Ovary (tissue), 9 donors: ENCODE measurements around the gene SLX4IP. TPM values are rescaled to one million over a fixed set of nuclear protein-coding genes. Genes with fewer than 3 reads are reported as not detected.
"Not testable (repeated sequence)": the region's sequence is repeated elsewhere in the genome, so short reads cannot be mapped to it uniquely, and the experiment has no call there.

Experiments used
- DNase-seq, 5 donors: peaks; one replicate each; pipeline ENCODE4 v3.0.0-alpha.2; 2019 to 2020
- H3K27ac ChIP-seq, 2 donors: fragments of 200-600 bp; one replicate each; pipeline versions ENCODE4 v1.5.1 to v1.8.0; 2019 to 2022
- H3K27me3 ChIP-seq: fragments of 200-600 bp; one replicate; pipeline ENCODE4 v1.8.0; 2022
- H3K36me3 ChIP-seq: fragments of 200-600 bp; sonication (generic); one replicate; pipeline ENCODE4 v1.5.1; 2019
- H3K4me1 ChIP-seq: one replicate; pipeline ENCODE4 v1.8.1; 2013; ENCODE audit warnings: mild to moderate bottlenecking, moderate library complexity; ENCODE audit not compliant: insufficient read depth
- H3K4me3 ChIP-seq: fragments of 200-600 bp; sonication (generic); one replicate; pipeline ENCODE4 v1.5.1; 2017
- H3K9me3 ChIP-seq, 2 donors: fragments of 200-600 bp in 1 of 2; sonication (generic) in 1 of 2; one replicate each; pipeline versions ENCODE4 v1.5.1 to v1.8.1; 2013 to 2019; ENCODE audit warnings: mild to moderate bottlenecking in 1 of 2, moderate library complexity in 1 of 2
- CTCF ChIP-seq, 3 donors: fragments of 450-650 bp in 2 of 3; fragments of 200-600 bp in 1 of 3; IDR thresholded peaks; one replicate each; pipeline versions ENCODE4 v1.5.1 to v1.8.0; 2016 to 2022; ENCODE audit warnings: antibody characterized with exemption in 3 of 3, mild to moderate bottlenecking in 1 of 3
- EP300 ChIP-seq: sonication (generic); formaldehyde crosslinking; IDR thresholded peaks from one replicate; pipeline ENCODE4 v1.6.1; 2017; ENCODE audit warnings: antibody characterized with exemption
- POLR2A ChIP-seq: fragments of 450-650 bp; IDR thresholded peaks from one replicate; pipeline ENCODE4 v1.6.1; 2017; ENCODE audit warnings: antibody characterized with exemption, mild to moderate bottlenecking, moderate library complexity
- WGBS, 3 donors: extraction: QIAGEN DNeasy Blood & Tissue Kit in 1 of 3; methylation state at CpG; one replicate each; pipeline versions ENCODE4 v1.1.5 to v1.1.7; 2013 to 2017; 5-methylcytosine and 5-hydroxymethylcytosine counted together
- intact Hi-C, 4 donors: fragments of 100-400 bp; cut with DNase I; formaldehyde crosslinking; loops; one replicate each; pipeline versions ENCODE4 v1.11.0 to v1.15.1; 2022 to 2023
- polyA plus RNA-seq, 2 donors: library from polyadenylated mRNA; stranded (reverse); fragments of 200-250 nt in 1 of 2; fragments of 350-450 nt in 1 of 2; fragmentation: Illumina TruSeq in 1 of 2; extraction: RNeasy Lipid Tissue Mini Kit (QIAGEN cat#74804) in 1 of 2; gene quantifications; one replicate each; pipeline ENCODE4 v1.2.3, GENCODE V29; 2013 to 2014
- total RNA-seq, 7 donors: library from RNA; depleted of rRNA in 2 of 7; stranded (reverse); fragments of >200 nt in 2 of 7; fragmentation: NEBNext Ultra II Directional in 3 of 7; extraction: Animal tissue kit (Norgen Biotek cat#: 25700) in 3 of 7; gene quantifications; one replicate each; pipeline versions ENCODE4 v1.1.0 to v1.2.4, GENCODE V29; 2016 to 2023
- donor health status: DM: no; HTN: no; CAD: no; lungs with moderate emphysema.
- donor health status: DM: no; HTN: no; CAD: no.
- donor health status: Bipolar disorder and iron deficiency.
- donor health status: DM: yes; HTN: yes; CAD: no.
- donor health status: DM: no; HTN: no; CAD: no.
- donor health status: DM: yes; HTN: yes; CAD: no.

The SLX4IP gene
- total and polyA plus RNA-seq, 9 donors, result 0.98 to 5.1 (median 2.8) TPM

DNA sequence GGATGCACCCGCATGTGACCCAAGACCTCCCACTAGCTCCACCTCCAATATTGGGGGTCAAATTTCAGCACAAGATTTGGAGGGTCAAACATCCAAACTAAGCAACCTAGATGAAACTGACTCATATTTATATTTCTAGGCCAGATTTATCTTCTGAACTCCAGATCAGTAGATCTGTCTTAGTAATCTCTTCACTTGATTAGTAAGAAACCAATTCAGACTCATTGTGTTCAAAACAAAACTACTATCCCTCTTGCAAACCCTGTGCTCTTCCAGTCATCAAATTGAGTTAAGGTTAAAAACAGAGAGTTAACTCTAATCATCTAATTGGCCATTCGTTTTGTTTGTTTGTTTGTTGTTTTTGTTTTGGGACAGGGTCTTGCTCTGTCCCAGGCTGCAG, 44.4 kb upstream of the SLX4IP start:
- DNase-seq, result no peak
- H3K4me3 ChIP-seq, result no peak overlapping the region
- H3K27me3 ChIP-seq, result no peaks in the 10 kb centered on the region
- no peaks in the 10 kb centered on the region for H3K36me3 ChIP-seq
- intact Hi-C loops, result no loop called here
- no peak overlapping the region for H3K27ac ChIP-seq
- WGBS, 3 donors, result 80 to 84% (median 81%) methylated on average over 2 of the region's 2 CpGs
- no peaks in the 10 kb centered on the region for H3K9me3 ChIP-seq
- no peaks in the 10 kb centered on the region for H3K4me1 ChIP-seq
- TF ChIP-seq POLR2A (no peak), EP300 (no peak), CTCF (IDR thresholded peaks at IDR 0.05) (no peak)

GRCh38 chr20:10394752-10395151, 40.4 kb upstream of the SLX4IP start:
- H3K27ac ChIP-seq, intact Hi-C loops, DNase-seq, H3K4me1 ChIP-seq, H3K36me3 ChIP-seq, H3K4me3 ChIP-seq, H3K9me3 ChIP-seq, H3K27me3 ChIP-seq: not testable (repeated sequence)
- WGBS, 3 donors, result 93 to 96% methylated on average over 15 to 29 of the region's 32 CpGs; no CpG with 5 or more reads in 1 of the 3 donors

DNA sequence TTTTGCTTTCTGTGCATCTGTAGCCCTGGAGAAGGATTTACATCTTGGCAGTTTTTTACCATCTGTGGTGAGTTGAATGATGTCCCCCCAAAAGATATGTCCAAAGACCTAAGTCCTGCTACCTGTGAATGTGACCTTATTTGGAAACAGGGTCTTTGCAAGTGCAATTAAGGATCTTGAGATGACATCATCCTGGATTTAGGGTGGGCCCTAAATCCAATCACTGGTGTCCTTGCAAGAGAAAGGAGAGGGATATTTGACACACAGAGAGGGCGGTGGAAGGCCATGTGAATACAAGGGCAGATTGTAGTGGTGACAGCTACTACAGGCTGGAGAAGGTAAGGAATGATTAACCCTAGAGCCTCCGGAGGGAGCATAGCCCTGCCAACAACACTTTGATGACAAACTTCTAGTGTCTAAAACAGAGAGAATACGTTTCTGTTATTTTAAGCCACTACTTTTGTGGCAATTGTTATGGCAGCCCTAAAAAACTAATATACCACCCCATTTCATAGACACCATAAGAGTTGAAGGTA, 36.2 kb upstream of the SLX4IP start:
- no peak for DNase-seq
- intact Hi-C loops, result no loop called here
- Histone ChIP-seq H3K4me3 (no peak overlapping the region), H3K27ac (no peak overlapping the region), H3K36me3 (no peaks in the 10 kb centered on the region), H3K9me3 (no peaks in the 10 kb centered on the region), H3K27me3 (no peaks in the 10 kb centered on the region), H3K4me1 (no peaks in the 10 kb centered on the region)
- WGBS, 3 donors, result 73 to 85% (median 80%) methylated on average over 3 of the region's 3 CpGs
- TF ChIP-seq POLR2A (no peak), CTCF (IDR thresholded peaks at IDR 0.05) (no peak), EP300 (no peak)

DNA sequence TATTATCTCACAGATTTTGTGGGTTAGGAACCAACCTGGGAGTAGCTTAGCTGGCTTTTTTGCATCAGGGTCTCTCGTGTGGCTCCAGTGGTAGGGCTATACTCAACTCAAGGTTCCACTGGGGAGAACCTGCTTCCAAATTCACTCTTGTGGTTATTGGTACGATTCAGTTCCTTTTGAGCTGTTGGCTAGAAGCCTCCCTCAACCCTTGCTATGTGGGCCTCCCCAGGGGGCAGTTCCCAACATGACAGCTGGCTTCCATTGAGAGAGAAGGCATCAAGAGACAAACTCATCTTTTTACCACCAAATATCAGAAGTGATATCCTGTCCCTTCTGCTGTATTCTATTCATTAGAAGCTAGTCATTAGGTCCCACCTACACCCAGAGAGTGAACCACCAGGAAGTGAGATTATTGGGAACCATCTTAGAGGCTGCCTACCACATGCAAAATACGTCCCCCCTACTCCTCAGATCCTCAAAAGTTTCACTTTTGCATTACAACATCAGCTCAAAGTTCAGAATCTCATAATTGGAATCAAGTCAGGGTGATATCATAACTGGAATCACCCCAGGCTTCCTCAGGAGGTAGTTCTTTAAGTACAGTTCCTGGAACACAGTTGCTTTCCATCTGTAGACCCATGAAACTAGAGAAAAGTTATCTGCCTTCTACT, 32.0 kb upstream of the SLX4IP start:
- Histone ChIP-seq H3K9me3 (no peaks in the 10 kb centered on the region), H3K27me3 (no peaks in the 10 kb centered on the region), H3K36me3 (no peaks in the 10 kb centered on the region), H3K27ac (no peak overlapping the region), H3K4me1 (no peaks in the 10 kb centered on the region), H3K4me3 (no peak overlapping the region)
- 83 to 88% (median 87%) methylated on average over 3 of the region's 3 CpGs for WGBS, 3 donors
- TF ChIP-seq EP300 (no peak), CTCF (IDR thresholded peaks at IDR 0.05) (no peak), POLR2A (no peak)
- no peak for DNase-seq
- intact Hi-C loops, result no loop called here

DNA sequence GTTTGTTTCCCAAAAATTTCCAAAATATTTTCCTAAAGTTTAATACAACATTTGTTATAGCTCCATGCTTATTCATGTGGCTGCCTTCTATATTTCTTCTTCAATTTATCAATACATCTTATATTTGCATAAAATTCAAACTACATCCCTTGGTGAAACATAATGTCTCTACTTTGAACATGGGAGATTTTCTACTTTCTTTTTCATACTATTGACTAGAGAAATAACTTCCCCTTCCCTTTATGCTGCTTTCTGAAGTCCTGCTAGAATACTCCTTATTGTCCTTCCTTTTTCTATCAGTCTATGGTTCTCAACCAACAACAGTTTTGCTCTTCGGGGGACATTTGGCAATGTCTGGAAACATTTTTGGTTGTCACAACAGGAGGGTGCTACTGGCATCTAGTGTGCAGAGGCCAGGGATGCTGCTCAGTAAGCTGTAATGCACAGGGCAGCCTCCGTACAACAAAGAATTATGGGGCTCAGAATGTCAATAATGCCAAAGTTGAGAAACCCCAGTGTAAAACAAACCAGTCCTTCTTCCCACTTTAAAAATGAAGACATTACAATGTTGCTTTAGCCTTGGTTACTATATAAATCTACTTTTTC, 31.0 kb upstream of the SLX4IP start:
- DNase-seq, result no peak
- TF ChIP-seq POLR2A (no peak), CTCF (IDR thresholded peaks at IDR 0.05) (no peak), EP300 (no peak)
- 88 to 91% (median 90%) methylated on average over 2 of the region's 2 CpGs for WGBS, 3 donors
- Histone ChIP-seq H3K4me3 (no peak overlapping the region), H3K9me3 (no peaks in the 10 kb centered on the region), H3K27ac (no peak overlapping the region), H3K27me3 (no peaks in the 10 kb centered on the region), H3K4me1 (no peaks in the 10 kb centered on the region), H3K36me3 (no peaks in the 10 kb centered on the region)
- intact Hi-C loops, result no loop called here
